ENCODE measurements around the gene RBM28.

Gene RBM28

GRCh38 chr7:128373606-128374005, 29.9 kb upstream of the RBM28 start:
- H3K4me3 ChIP-seq (ENCODE audit: low read depth, low read length), result no peak overlapping the region

GRCh38 chr7:128370491-128370890, 26.8 kb upstream of the RBM28 start:
- no peak overlapping the region for H3K4me3 ChIP-seq (ENCODE audit: low read depth, low read length)

- no peak overlapping the region for H3K4me3 ChIP-seq (ENCODE audit: low read depth, low read length)
These were observed 23.3 kb upstream of the RBM28 start for GRCh38 chr7:128366986-128367385.

GRCh38 chr7:128366300-128366699, 22.6 kb upstream of the RBM28 start:
- H3K4me3 ChIP-seq (ENCODE audit: low read depth, low read length), result no peak overlapping the region

GRCh38 chr7:128365432-128365831, 21.7 kb upstream of the RBM28 start:
- no peak overlapping the region for H3K4me3 ChIP-seq (ENCODE audit: low read depth, low read length)

GRCh38 chr7:128364166-128364870, 20.6 kb upstream of the RBM28 start:
- H3K4me3 ChIP-seq (ENCODE audit: low read depth, low read length), result no peak overlapping the region

GRCh38 chr7:128363261-128363721, 19.6 kb upstream of the RBM28 start:
- H3K4me3 ChIP-seq (ENCODE audit: low read depth, low read length), result no peak overlapping the region

- no peak overlapping the region for H3K4me3 ChIP-seq (ENCODE audit: low read depth, low read length)
These were observed 19.0 kb upstream of the RBM28 start for GRCh38 chr7:128362670-128363069.

- peak within 1 kb of the TSS; percentile 53 for H3K4me3 ChIP-seq (ENCODE audit: low read depth, low read length)
These were observed 18.0 kb upstream of the RBM28 start, which contains the start of gene PRRT4 for GRCh38 chr7:128361411-128362379. TSS of gene PRRT4 (minus strand) at chr7:128361690.

GRCh38 chr7:128360359-128360678, 16.6 kb upstream of the RBM28 start:
- no peak overlapping the region for H3K4me3 ChIP-seq (ENCODE audit: low read depth, low read length)

- H3K4me3 ChIP-seq (ENCODE audit: low read depth, low read length), result no peak overlapping the region
These were observed 16.2 kb upstream of the RBM28 start for GRCh38 chr7:128359939-128360338.

- no peak overlapping the region for H3K4me3 ChIP-seq (ENCODE audit: low read depth, low read length)
These were observed 15.6 kb upstream of the RBM28 start for GRCh38 chr7:128359336-128359735.

- no peak overlapping the region for H3K4me3 ChIP-seq (ENCODE audit: low read depth, low read length)
These were observed 14.5 kb upstream of the RBM28 start for GRCh38 chr7:128358233-128358632.

GRCh38 chr7:128357217-128357613, 13.5 kb upstream of the RBM28 start:
- no peak overlapping the region for H3K4me3 ChIP-seq (ENCODE audit: low read depth, low read length)

GRCh38 chr7:128356546-128357216, 13.0 kb upstream of the RBM28 start:
- H3K4me3 ChIP-seq (ENCODE audit: low read depth, low read length), result no peak overlapping the region

- no peak overlapping the region for H3K4me3 ChIP-seq (ENCODE audit: low read depth, low read length)
These were observed 9.9 kb upstream of the RBM28 start for GRCh38 chr7:128353610-128354009.

GRCh38 chr7:128353189-128353588, 9.5 kb upstream of the RBM28 start:
- no peak overlapping the region for H3K4me3 ChIP-seq (ENCODE audit: low read depth, low read length)

GRCh38 chr7:128352636-128353035, 8.9 kb upstream of the RBM28 start:
- no peak overlapping the region for H3K4me3 ChIP-seq (ENCODE audit: low read depth, low read length)

GRCh38 chr7:128352153-128352537, 8.4 kb upstream of the RBM28 start:
- no peak overlapping the region for H3K4me3 ChIP-seq (ENCODE audit: low read depth, low read length)

- no peak overlapping the region for H3K4me3 ChIP-seq (ENCODE audit: low read depth, low read length)
These were observed 7.8 kb upstream of the RBM28 start for GRCh38 chr7:128351296-128352152.

Data from iPS-11a (cell line).